Hepatocyte (in vitro differentiated cells): ENCODE measurements around the gene SORBS2.

Source experiments
- EZH2 ChIP-seq: fragments of 200-600 bp; sonication (generic); IDR thresholded peaks from 2 replicates; pipeline ENCODE4 v1.6.1; 2016; ENCODE audit warnings: antibody characterized with exemption, mild to moderate bottlenecking, borderline replicate concordance
- EZH2phosphoT487 ChIP-seq: fragments of 200-600 bp; sonication (generic); IDR thresholded peaks from one replicate; pipeline ENCODE4 v1.6.1; 2018; ENCODE audit warnings: antibody characterized with exemption, mild to moderate bottlenecking, low read depth, moderate library complexity; ENCODE audit not compliant: unreplicated experiment, severe bottlenecking
- TF ChIP-seq, protein P1 (sequence below): fragments of 200-600 bp; sonication (generic); IDR thresholded peaks from 2 replicates; pipeline ENCODE4 v1.5.1; 2016; ENCODE audit warnings: antibody characterized with exemption, mild to moderate bottlenecking; ENCODE audit not compliant: poor library complexity

DNA sequence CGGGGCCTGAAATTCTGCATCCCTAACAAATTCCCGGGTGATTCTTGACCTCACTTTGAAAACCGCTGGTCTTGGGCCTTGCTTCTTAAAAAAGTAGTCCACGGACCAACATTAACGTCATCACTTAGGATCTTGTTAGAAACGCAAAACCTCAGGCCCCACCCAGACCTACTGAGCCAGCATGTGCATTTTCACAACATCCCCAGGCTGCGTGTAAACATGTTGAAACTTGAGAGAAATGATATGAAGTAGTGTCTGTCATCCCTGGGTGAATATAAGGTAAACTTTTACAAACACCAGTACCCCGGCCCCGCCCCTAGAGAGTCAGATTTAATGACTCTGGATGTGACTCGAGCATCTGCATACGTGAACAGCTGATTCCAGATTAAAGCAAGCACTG lies 33.7 kb downstream of the SORBS2 start:
- TF ChIP-seq, protein P1, sequence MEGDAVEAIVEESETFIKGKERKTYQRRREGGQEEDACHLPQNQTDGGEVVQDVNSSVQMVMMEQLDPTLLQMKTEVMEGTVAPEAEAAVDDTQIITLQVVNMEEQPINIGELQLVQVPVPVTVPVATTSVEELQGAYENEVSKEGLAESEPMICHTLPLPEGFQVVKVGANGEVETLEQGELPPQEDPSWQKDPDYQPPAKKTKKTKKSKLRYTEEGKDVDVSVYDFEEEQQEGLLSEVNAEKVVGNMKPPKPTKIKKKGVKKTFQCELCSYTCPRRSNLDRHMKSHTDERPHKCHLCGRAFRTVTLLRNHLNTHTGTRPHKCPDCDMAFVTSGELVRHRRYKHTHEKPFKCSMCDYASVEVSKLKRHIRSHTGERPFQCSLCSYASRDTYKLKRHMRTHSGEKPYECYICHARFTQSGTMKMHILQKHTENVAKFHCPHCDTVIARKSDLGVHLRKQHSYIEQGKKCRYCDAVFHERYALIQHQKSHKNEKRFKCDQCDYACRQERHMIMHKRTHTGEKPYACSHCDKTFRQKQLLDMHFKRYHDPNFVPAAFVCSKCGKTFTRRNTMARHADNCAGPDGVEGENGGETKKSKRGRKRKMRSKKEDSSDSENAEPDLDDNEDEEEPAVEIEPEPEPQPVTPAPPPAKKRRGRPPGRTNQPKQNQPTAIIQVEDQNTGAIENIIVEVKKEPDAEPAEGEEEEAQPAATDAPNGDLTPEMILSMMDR, result no peak
- TF ChIP-seq EZH2 (no peak), EZH2phosphoT487 (no peak)
